GM12873 (cell line): ENCODE data around the gene DUSP28.

ENCODE experiments used
- CTCF ChIP-seq: IDR thresholded peaks from 2 replicates; pipeline ENCODE4 v1.5.1; 2012; ENCODE audit warnings: low read depth, mild to moderate bottlenecking, moderate library complexity, low read length, control low read depth; ENCODE audit not compliant: insufficient read depth; ENCODE audit errors: missing control alignments

DUSP28 gene

GRCh38 chr2:240514631-240515030 lies 45.5 kb upstream of the DUSP28 start:
- no peak for TF ChIP-seq CTCF

DNA sequence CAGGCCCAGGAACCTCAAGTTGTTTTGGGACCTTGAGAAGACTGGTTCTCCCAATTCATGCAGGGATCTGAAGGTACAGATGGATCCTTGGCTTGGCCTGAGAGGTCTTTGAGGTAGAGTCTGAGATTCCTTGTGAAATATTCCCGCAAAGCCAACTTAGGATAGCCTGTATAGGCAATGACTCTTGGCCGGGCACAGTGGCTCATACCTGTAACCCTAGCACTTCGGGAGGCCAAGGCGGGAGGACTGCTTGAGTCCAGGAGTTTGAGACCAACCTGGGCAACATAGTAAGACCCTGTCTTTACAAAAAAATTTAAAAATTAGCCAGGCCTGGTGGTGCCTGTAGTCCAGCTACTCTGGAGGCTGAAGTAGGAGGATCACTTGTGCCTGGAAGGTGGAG lies 42.8 kb upstream of the DUSP28 start:
- TF ChIP-seq CTCF = no peak

DNA sequence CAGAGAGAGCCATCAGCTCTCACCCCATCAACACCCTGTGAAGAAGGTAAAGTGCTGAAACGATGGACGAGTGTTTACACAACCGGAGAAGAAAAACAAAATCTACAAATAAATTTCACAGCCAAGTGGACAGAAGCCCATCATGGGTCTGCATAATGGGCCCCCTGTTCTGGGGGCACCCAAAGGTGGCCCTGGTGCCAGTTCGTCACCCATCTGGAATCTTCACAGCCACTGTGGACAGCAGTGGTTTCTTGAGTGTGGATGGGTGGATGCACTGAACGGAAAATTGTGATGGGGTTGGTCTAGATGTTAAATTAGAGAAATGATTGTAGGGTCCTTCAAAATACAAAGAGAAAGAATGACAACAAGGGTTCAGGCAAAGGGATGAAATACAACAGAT lies 41.2 kb upstream of the DUSP28 start:
- no peak for TF ChIP-seq CTCF

DNA sequence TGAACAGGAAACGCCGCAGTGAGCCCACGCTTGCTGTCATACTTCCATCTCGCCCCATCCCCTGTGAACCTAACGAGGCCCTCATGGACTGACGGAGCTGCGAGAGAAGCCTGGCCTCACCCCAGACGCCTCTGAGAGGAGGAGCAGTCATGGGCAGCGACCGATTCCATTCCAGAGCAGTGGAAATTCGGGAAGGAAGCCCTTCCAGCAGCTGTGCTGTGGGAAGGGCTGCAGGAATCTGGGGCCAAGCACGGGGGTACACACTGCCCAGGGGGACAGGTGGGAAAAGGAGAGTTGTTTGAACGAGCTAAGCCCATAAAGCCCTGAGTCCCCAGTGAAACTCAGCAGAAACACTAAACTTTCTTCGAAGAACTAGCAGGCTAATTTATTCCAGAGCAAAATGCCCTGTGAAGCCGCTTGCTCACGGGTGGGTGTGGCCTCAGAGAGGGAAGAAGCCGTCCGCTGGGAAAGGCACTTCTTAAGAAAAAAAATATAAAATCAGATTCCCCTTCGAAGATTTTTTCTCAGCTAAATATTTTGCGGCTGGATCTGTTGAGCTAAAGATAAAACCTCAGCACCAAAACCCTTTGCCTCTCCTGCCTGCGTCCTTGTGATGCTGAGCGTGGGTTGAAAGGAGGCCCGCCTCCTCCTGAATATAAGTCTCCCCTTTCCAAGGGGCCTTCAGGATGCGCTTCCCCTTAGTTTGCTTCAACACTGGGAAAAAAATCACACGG lies 40.6 kb upstream of the DUSP28 start:
- no peak for TF ChIP-seq CTCF

DNA sequence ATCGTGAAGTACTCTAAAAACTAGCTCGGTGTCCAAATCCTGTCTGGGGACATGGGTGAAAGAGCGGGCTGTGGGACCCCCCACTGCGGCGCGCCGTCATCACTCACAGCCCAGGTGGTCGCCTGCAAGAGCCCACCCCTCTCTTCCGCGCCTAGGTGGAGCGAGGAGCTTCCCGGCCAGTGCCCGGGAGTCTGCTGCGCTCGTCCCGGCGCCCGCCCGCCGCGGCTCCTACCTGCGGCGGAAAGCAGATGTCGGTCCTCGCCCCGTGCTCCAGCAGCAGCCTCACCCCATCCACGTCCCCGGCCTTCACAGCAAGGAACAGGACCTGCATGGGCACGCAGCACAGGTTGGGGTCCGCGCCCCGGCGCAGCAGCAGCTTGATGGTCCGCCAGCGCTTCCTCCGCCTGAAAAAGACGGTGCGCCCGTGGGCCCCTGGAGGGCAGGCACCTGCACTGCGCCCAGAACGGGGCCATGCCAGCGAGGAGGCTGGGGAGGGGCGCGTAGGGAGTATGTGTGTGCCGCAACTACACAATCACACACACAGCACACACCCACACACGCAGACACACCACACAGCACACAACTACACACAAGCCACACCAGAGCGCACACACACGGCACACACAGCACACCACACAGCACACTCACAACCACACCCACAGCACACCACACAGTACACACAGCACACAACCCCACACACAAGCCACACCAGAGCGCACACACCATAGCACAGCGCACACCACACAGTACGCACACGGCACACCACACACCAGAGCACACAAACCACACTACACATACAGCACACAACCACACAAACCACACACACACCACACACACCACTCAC lies 39.8 kb upstream of the DUSP28 start:
- no peak for TF ChIP-seq CTCF

- TF ChIP-seq CTCF = no peak
Measured at GRCh38 chr2:240520974-240521350, 39.2 kb upstream of the DUSP28 start.

- no peak for TF ChIP-seq CTCF
Measured at GRCh38 chr2:240522406-240522805, 37.8 kb upstream of the DUSP28 start.
